Measurements from ENCODE around the gene DLGAP5.

DLGAP5 gene

GRCh38 chr14:55099756-55100155 lies 91.6 kb downstream of the DLGAP5 start:
- DNase-seq (ENCODE audit: low read depth): peak; percentile 80
- TF ChIP-seq, protein P1, sequence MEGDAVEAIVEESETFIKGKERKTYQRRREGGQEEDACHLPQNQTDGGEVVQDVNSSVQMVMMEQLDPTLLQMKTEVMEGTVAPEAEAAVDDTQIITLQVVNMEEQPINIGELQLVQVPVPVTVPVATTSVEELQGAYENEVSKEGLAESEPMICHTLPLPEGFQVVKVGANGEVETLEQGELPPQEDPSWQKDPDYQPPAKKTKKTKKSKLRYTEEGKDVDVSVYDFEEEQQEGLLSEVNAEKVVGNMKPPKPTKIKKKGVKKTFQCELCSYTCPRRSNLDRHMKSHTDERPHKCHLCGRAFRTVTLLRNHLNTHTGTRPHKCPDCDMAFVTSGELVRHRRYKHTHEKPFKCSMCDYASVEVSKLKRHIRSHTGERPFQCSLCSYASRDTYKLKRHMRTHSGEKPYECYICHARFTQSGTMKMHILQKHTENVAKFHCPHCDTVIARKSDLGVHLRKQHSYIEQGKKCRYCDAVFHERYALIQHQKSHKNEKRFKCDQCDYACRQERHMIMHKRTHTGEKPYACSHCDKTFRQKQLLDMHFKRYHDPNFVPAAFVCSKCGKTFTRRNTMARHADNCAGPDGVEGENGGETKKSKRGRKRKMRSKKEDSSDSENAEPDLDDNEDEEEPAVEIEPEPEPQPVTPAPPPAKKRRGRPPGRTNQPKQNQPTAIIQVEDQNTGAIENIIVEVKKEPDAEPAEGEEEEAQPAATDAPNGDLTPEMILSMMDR (conservative IDR thresholded peaks at IDR 0.05; ENCODE audit: control insufficient read depth, insufficient read depth, low read depth, low read length): no peak
- H3K4me3 ChIP-seq (ENCODE audit: control insufficient read depth, low read depth, low read length): no peak overlapping the region

GRCh38 chr14:55098561-55098898 lies 92.9 kb downstream of the DLGAP5 start:
- H3K4me3 ChIP-seq (ENCODE audit: control insufficient read depth, low read depth, low read length): no peak overlapping the region
- DNase-seq (ENCODE audit: low read depth): no peak
- TF ChIP-seq, protein P1 (conservative IDR thresholded peaks at IDR 0.05; ENCODE audit: control insufficient read depth, insufficient read depth, low read depth, low read length): no peak
